Mesodermal cell (in vitro differentiated cells): ENCODE data around the gene SMAD3.

Source experiments
- H3K27ac ChIP-seq: 2 replicates; pipeline ENCODE4 v1.7.0; 2013; ENCODE audit warnings: mild to moderate bottlenecking, low read depth, low read length, moderate library complexity; ENCODE audit not compliant: severe bottlenecking
- H3K36me3 ChIP-seq: 2 replicates; pipeline ENCODE4 v1.7.1; 2013; ENCODE audit warnings: mild to moderate bottlenecking, low read length, moderate library complexity; ENCODE audit not compliant: control insufficient read depth, insufficient read depth
- H3K4me1 ChIP-seq: one replicate; pipeline ENCODE4 v1.7.1; 2013; ENCODE audit warnings: mild to moderate bottlenecking, low read length; ENCODE audit not compliant: insufficient read depth, control insufficient read depth, poor library complexity, severe bottlenecking
- H3K4me3 ChIP-seq: 2 replicates; pipeline ENCODE4 v1.7.0; 2013; ENCODE audit warnings: low read length, control low read depth, mild to moderate bottlenecking; ENCODE audit not compliant: insufficient read depth, poor library complexity, severe bottlenecking; ENCODE audit errors: extremely low read depth
- H3K9me3 ChIP-seq: 2 replicates; pipeline ENCODE4 v1.7.1; 2013; ENCODE audit warnings: mild to moderate bottlenecking, low read length, moderate library complexity; ENCODE audit not compliant: control insufficient read depth
- WGBS, 2 experiments: methylation state at CpG; one replicate each; pipeline ENCODE4 v1.1.5; 2013; ENCODE audit warnings: missing lambda C conversion rate in 2 of 2; ENCODE audit not compliant: insufficient coverage in 2 of 2; 5-methylcytosine and 5-hydroxymethylcytosine counted together

Gene SMAD3

DNA sequence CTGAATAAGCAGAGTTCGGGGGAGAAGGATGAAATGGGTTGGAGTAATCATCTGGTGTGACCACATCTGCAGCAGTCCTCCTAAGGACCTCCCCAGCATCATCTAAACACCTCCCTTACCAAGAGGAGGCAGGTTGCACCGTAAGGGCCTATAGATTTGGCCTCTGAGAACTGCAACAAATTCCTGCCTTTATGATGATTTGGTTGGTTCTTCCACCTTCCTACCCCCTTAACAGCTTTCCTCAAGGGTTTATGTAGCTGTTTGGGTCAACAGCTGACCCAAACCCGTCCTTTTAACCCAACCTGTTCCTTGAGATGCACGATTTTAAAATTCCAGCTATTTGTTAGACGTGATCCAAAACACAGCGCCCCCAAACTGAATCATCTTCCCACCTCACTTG lies 130.8 kb downstream of the SMAD3 start:
- 93 to 94% methylated on average over 4 to 5 of the region's 6 CpGs for WGBS, 2 experiments
- Histone ChIP-seq H3K4me1 (peaks cover 2% of the 10 kb centered on the region), H3K4me3 (no peak overlapping the region), H3K36me3 (peaks cover 37% of the 10 kb centered on the region), H3K27ac (peak overlapping the region; percentile 30), H3K9me3 (no peaks in the 10 kb centered on the region)

- 90 to 94% methylated on average over 7 to 8 of the region's 8 CpGs for WGBS, 2 experiments
- Histone ChIP-seq H3K9me3 (no peaks in the 10 kb centered on the region), H3K4me1 (peaks cover 6% of the 10 kb centered on the region), H3K4me3 (no peak overlapping the region), H3K27ac (peak overlapping the region; percentile 30), H3K36me3 (peaks cover 32% of the 10 kb centered on the region)
Observed at GRCh38 chr15:67196672-67197363, 131.4 kb downstream of the SMAD3 start.

DNA sequence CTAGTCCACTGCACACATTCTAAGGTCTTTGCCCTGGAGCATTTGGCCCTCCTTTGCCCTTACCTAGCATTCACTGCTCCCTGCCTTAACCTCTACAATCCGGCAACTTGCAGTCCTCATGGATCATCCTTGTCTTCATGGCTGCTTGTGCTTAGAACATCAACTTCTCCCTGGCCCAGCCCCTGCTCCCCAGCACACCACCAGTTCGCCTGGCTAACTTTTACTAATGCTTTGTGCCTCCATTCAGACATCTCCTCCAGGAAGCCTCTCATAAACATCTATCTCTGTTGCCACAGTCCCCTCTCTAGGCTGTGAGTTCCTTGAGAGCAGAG lies 131.9 kb downstream of the SMAD3 start:
- WGBS, 2 experiments = 90 to 94% methylated on average over 2 of the region's 2 CpGs
- Histone ChIP-seq H3K4me1 (peaks cover 6% of the 10 kb centered on the region), H3K9me3 (no peaks in the 10 kb centered on the region), H3K4me3 (no peak overlapping the region), H3K36me3 (peaks cover 31% of the 10 kb centered on the region), H3K27ac (no peak overlapping the region)

- no peaks in the 10 kb centered on the region for H3K9me3 ChIP-seq
- H3K4me1 ChIP-seq = peaks cover 6% of the 10 kb centered on the region
- no peak overlapping the region for H3K27ac ChIP-seq
- WGBS, 2 experiments = 97 to 98% methylated on average over 7 of the region's 7 CpGs
- H3K4me3 ChIP-seq = no peak overlapping the region
- H3K36me3 ChIP-seq = peaks cover 30% of the 10 kb centered on the region
Observed at GRCh38 chr15:67198157-67198754, 132.9 kb downstream of the SMAD3 start.

DNA sequence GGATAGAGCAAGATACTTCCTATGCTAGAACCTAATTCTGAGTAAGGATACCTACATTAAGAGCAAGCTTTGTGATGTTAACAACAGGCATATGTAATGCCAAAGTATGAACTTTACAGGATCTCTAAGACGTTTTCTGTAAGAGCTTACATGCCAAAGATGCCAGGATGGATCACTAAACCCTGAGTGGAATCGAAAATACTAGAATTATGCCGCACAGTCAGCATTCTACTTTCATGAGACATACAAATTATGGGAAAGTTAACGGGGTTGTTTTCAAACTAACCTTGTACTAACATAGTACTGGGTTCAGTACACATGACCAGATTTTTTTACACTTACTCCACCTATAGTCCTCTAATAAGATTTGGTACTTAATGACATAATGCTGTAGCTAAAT lies 134.0 kb downstream of the SMAD3 start:
- H3K27ac ChIP-seq = no peak overlapping the region
- peaks cover 28% of the 10 kb centered on the region for H3K36me3 ChIP-seq
- 88 to 98% methylated on average over 3 to 4 of the region's 4 CpGs for WGBS, 2 experiments
- no peak overlapping the region for H3K4me3 ChIP-seq
- no peaks in the 10 kb centered on the region for H3K9me3 ChIP-seq
- H3K4me1 ChIP-seq = peaks cover 6% of the 10 kb centered on the region

DNA sequence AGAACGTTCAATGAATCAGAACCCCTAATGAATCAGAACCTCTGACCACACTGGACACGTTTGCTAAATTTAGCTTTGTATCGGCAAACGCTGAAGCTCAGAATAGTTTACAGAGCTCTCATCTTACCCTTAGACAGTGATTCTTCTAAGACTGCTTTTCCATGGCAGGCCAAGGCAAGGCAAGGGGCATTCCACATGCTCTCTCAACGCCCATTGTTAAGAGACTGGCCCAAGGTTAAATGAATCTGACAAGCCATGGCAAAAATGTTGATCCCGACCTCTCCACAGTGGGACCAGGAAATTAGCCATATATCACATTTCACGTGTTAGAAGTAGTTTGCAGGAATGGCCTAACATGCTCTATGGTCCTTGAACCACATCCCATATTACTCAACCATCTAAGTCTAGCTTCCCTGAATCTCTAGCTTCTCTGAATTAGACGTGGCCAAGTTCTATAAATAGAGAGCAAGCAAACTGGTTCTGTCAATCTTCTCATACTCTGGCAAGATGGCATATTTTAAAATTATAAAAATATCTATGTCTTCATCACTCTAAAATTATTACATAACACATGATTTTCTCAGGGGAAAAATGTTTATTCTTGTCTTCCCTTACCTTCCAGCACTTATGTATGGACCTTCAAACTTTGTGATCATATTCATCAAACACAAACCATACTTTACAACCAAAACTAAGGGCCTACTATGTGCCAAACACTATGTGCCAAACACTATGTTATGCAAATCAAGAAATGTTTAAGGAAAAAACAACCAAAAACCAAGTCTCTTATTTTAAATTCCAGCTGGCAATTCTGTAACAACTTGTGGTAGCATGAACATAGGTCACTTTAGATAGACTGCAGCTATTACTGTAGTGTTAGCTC lies 134.7 kb downstream of the SMAD3 start:
- H3K36me3 ChIP-seq = peaks cover 21% of the 10 kb centered on the region
- peaks cover 6% of the 10 kb centered on the region for H3K4me1 ChIP-seq
- no peak overlapping the region for H3K27ac ChIP-seq
- 75 to 81% methylated on average over 6 to 7 of the region's 8 CpGs for WGBS, 2 experiments
- no peaks in the 10 kb centered on the region for H3K9me3 ChIP-seq
- H3K4me3 ChIP-seq = no peak overlapping the region

DNA sequence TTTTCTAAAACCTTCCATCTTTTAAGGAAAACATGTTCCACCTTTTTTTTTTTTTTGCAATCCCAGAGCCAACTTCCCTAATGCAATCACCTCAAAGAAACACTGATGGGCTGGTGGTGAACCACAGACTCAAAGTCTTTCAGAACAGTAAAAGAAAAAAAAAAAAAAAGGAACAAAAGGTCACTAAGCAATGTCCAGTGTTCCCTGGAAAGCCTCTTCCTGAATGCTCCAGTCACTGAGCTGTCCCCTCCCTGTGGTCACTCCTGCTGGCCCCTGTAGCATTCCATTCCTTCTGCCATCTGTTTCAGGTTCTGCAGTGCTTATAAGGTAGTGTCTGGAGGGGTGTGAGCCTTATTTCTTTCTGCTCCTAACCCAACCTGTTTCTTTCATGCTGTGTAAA lies 135.7 kb downstream of the SMAD3 start:
- H3K9me3 ChIP-seq = no peaks in the 10 kb centered on the region
- H3K36me3 ChIP-seq = peaks cover 14% of the 10 kb centered on the region
- H3K27ac ChIP-seq = no peak overlapping the region
- H3K4me3 ChIP-seq = no peak overlapping the region
- H3K4me1 ChIP-seq = peaks cover 6% of the 10 kb centered on the region

GRCh38 chr15:67202091-67202490 lies 136.7 kb downstream of the SMAD3 start:
- no peak overlapping the region for H3K4me3 ChIP-seq
- H3K4me1 ChIP-seq = peaks cover 6% of the 10 kb centered on the region
- H3K9me3 ChIP-seq = no peaks in the 10 kb centered on the region
- H3K36me3 ChIP-seq = peaks cover 23% of the 10 kb centered on the region
- H3K27ac ChIP-seq = no peak overlapping the region
- WGBS, 2 experiments = 100% methylated on average over 1 of the region's 2 CpGs; no CpG with 5 or more reads in 1 of the 2 experiments

- Histone ChIP-seq H3K36me3 (peaks cover 25% of the 10 kb centered on the region), H3K4me3 (no peak overlapping the region), H3K4me1 (peaks cover 6% of the 10 kb centered on the region), H3K9me3 (no peaks in the 10 kb centered on the region), H3K27ac (no peak overlapping the region)
- no CpG with 5 or more reads among the region's 1 CpG for WGBS, 2 experiments
Observed at GRCh38 chr15:67202991-67203390, 137.6 kb downstream of the SMAD3 start.

GRCh38 chr15:67207555-67208207 lies 142.3 kb downstream of the SMAD3 start:
- peaks cover 36% of the 10 kb centered on the region for H3K36me3 ChIP-seq
- no peaks in the 10 kb centered on the region for H3K4me1 ChIP-seq
- no peak overlapping the region for H3K27ac ChIP-seq
- H3K9me3 ChIP-seq = no peaks in the 10 kb centered on the region
- WGBS, 2 experiments = 100% methylated on average over 2 of the region's 3 CpGs; no CpG with 5 or more reads in 1 of the 2 experiments
- no peak overlapping the region for H3K4me3 ChIP-seq
